HEK293 (cell line): ENCODE data around the gene TMEM170A.

ENCODE experiments used
- CTCF ChIA-PET: fragments of 350-600 bp; formaldehyde crosslinking; extraction: SDS; loops from one replicate; lab custom pipeline; 2021; ENCODE audit warnings: antibody characterized with exemption; lab: Yijun Ruan, JAX
- POLR2A ChIA-PET: fragments of 300-600 bp; formaldehyde crosslinking; extraction: SDS; loops from one replicate; lab custom pipeline; 2020; ENCODE audit warnings: antibody characterized with exemption, inconsistent platforms; lab: Yijun Ruan, JAX
- H3K27ac ChIP-seq: fragments of 200-500 bp; sonication (Bioruptor generic); 2 replicates; pipeline ENCODE4 v1.5.1; 2014; ENCODE audit warnings: low read depth, low read length, control low read depth, inconsistent platforms; ENCODE audit errors: extremely low read depth
- H3K36me3 ChIP-seq, 2 experiments: fragments of 200-500 bp in 1 of 2; sonication (Bioruptor generic) in 1 of 2; 1 replicate in 1 of 2; 2 replicates in 1 of 2; pipeline ENCODE4 v1.5.1; 2014 to 2017; ENCODE audit warnings: inconsistent platforms in 2 of 2, low read length in 2 of 2; ENCODE audit not compliant: control insufficient read depth in 2 of 2, insufficient read depth in 1 of 2
- H3K4me1 ChIP-seq: fragments of 200-500 bp; sonication (Bioruptor generic); 2 replicates; pipeline ENCODE4 v1.5.1; 2014; ENCODE audit warnings: mild to moderate bottlenecking, low read length, inconsistent platforms; ENCODE audit not compliant: control insufficient read depth, insufficient read depth
- H3K4me3 ChIP-seq: 2 replicates; pipeline ENCODE4 v1.5.1; 2011; ENCODE audit warnings: low read depth, mild to moderate bottlenecking, control low read depth, low read length, moderate library complexity
- H3K9me3 ChIP-seq: fragments of 200-500 bp; sonication (Bioruptor generic); 2 replicates; pipeline ENCODE4 v1.5.1; 2014; ENCODE audit warnings: low read depth, low read length, inconsistent platforms; ENCODE audit not compliant: control insufficient read depth, insufficient read depth
- BCL11A ChIP-seq: fragments of 450-650 bp; formaldehyde crosslinking; IDR thresholded peaks from 2 replicates; pipeline ENCODE4 v1.5.1; 2016; ENCODE audit warnings: low read depth, missing biosample characterization, missing genetic modification characterization
- GLIS1 ChIP-seq: fragments of 450-650 bp; formaldehyde crosslinking; IDR thresholded peaks from 2 replicates; pipeline ENCODE4 v1.5.1; 2016; ENCODE audit warnings: missing biosample characterization, missing genetic modification characterization
- MEIS1 ChIP-seq: sonication (generic); formaldehyde crosslinking; IDR thresholded peaks from 2 replicates; pipeline ENCODE4 v1.8.1; 2022; ENCODE audit warnings: missing genetic modification reagents, mild to moderate bottlenecking, borderline replicate concordance
- SP3 ChIP-seq: fragments of 450-650 bp; formaldehyde crosslinking; IDR thresholded peaks from 2 replicates; pipeline ENCODE4 v1.5.1; 2016; ENCODE audit warnings: missing biosample characterization, missing genetic modification characterization
- YY2 ChIP-seq: fragments of 450-650 bp; formaldehyde crosslinking; IDR thresholded peaks from 2 replicates; pipeline ENCODE4 v1.5.1; 2016; ENCODE audit warnings: missing biosample characterization, missing genetic modification characterization
- ZBTB20 ChIP-seq: fragments of 450-650 bp; formaldehyde crosslinking; IDR thresholded peaks from 2 replicates; pipeline ENCODE4 v1.5.1; 2016; ENCODE audit warnings: missing biosample characterization, missing genetic modification characterization
- ZNF132 ChIP-seq: fragments of 450-650 bp; formaldehyde crosslinking; IDR thresholded peaks from 2 replicates; pipeline ENCODE4 v1.5.1; 2017; ENCODE audit warnings: missing biosample characterization, missing genetic modification characterization, borderline replicate concordance
- ZNF155 ChIP-seq: fragments of 450-650 bp; formaldehyde crosslinking; IDR thresholded peaks from 2 replicates; pipeline ENCODE4 v1.5.1; 2016; ENCODE audit warnings: missing biosample characterization, missing genetic modification characterization
- ZNF239 ChIP-seq: fragments of 450-650 bp; formaldehyde crosslinking; IDR thresholded peaks from 2 replicates; pipeline ENCODE4 v1.5.1; 2016; ENCODE audit warnings: missing biosample characterization, missing genetic modification characterization
- ZNF274 ChIP-seq, 2 experiments: fragments of 200-500 bp in 1 of 2; fragments of 450-650 bp in 1 of 2; sonication (Bioruptor generic) in 1 of 2; formaldehyde crosslinking in 1 of 2; IDR thresholded peaks; 2 replicates each; pipeline versions ENCODE4 v1.5.1 to v1.6.1; 2014 to 2016; ENCODE audit warnings: borderline replicate concordance in 1 of 2, inconsistent platforms in 1 of 2, low read length in 1 of 2, missing biosample characterization in 1 of 2, missing genetic modification characterization in 1 of 2
- ZNF292 ChIP-seq: fragments of 450-650 bp; formaldehyde crosslinking; IDR thresholded peaks from 2 replicates; pipeline ENCODE4 v1.5.1; 2016; ENCODE audit warnings: low read depth, missing biosample characterization, missing genetic modification characterization, borderline replicate concordance
- ZNF391 ChIP-seq: fragments of 450-650 bp; formaldehyde crosslinking; IDR thresholded peaks from 2 replicates; pipeline ENCODE4 v1.5.1; 2016; ENCODE audit warnings: low read depth, missing biosample characterization, missing genetic modification characterization, borderline replicate concordance
- ZNF416 ChIP-seq: fragments of 450-650 bp; formaldehyde crosslinking; IDR thresholded peaks from 2 replicates; pipeline ENCODE4 v1.5.1; 2016; ENCODE audit warnings: missing biosample characterization, missing genetic modification characterization
- ZNF558 ChIP-seq: fragments of 450-650 bp; formaldehyde crosslinking; IDR thresholded peaks from 2 replicates; pipeline ENCODE4 v1.5.1; 2016; ENCODE audit warnings: missing biosample characterization, missing genetic modification characterization
- ZNF560 ChIP-seq: fragments of 450-650 bp; formaldehyde crosslinking; IDR thresholded peaks from 2 replicates; pipeline ENCODE4 v1.5.1; 2017; ENCODE audit warnings: missing biosample characterization, missing genetic modification characterization, borderline replicate concordance
- ZNF624 ChIP-seq: fragments of 450-650 bp; formaldehyde crosslinking; IDR thresholded peaks from 2 replicates; pipeline ENCODE4 v1.5.1; 2017; ENCODE audit warnings: missing biosample characterization, missing genetic modification characterization
- ZNF785 ChIP-seq: fragments of 450-650 bp; formaldehyde crosslinking; IDR thresholded peaks from 2 replicates; pipeline ENCODE4 v1.5.1; 2016; ENCODE audit warnings: missing biosample characterization, missing genetic modification characterization
- ZXDB ChIP-seq: fragments of 450-650 bp; formaldehyde crosslinking; IDR thresholded peaks from 2 replicates; pipeline ENCODE4 v1.5.1; 2016; ENCODE audit warnings: missing biosample characterization, missing genetic modification characterization
- TF ChIP-seq, protein P1 (sequence below): fragments of 450-650 bp; formaldehyde crosslinking; IDR thresholded peaks from 2 replicates; pipeline ENCODE4 v1.5.1; 2016; ENCODE audit warnings: missing biosample characterization, missing genetic modification characterization
- TF ChIP-seq, protein P2 (sequence below): fragments of 450-650 bp; formaldehyde crosslinking; IDR thresholded peaks from 2 replicates; pipeline ENCODE4 v1.5.1; 2017; ENCODE audit warnings: missing biosample characterization, missing genetic modification characterization
- TF ChIP-seq, protein P3 (sequence below): fragments of 450-650 bp; formaldehyde crosslinking; IDR thresholded peaks from 2 replicates; pipeline ENCODE4 v1.5.1; 2017; ENCODE audit warnings: missing biosample characterization, missing genetic modification characterization
- TF ChIP-seq, protein P4 (sequence below): fragments of 450-650 bp; formaldehyde crosslinking; IDR thresholded peaks from 2 replicates; pipeline ENCODE4 v1.5.1; 2016; ENCODE audit warnings: missing biosample characterization, missing genetic modification characterization, low read depth
- TF ChIP-seq, protein P5 (sequence below): fragments of 450-650 bp; formaldehyde crosslinking; IDR thresholded peaks from 2 replicates; pipeline ENCODE4 v1.5.1; 2016; ENCODE audit warnings: missing biosample characterization, missing genetic modification characterization
- TF ChIP-seq, protein P6 (sequence below): fragments of 450-650 bp; formaldehyde crosslinking; IDR thresholded peaks from 2 replicates; pipeline ENCODE4 v1.5.1; 2017; ENCODE audit warnings: missing biosample characterization, missing genetic modification characterization

TMEM170A gene

DNA sequence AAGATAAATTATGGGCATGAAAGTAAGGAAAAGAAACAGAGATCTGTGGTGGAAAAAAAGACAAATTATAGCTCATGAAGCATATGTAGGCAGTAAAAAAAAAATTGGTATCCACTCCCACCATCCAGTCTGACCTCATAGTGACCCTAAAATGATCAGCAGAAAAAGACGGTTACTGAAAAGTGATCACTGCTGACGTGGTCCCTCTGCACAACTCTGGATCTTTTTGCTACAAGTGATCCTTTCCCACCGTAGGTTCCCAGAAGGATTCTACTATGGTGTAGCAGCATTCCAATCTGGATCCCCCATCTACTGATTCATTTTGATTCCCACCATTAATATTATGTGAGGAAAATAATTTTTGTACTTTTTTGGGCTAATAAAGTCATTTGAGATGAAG lies 41.6 kb upstream of the TMEM170A start:
- no peaks in the 10 kb centered on the region for H3K36me3 ChIP-seq
- H3K27ac ChIP-seq: no peak overlapping the region
- TF ChIP-seq ZNF292 (tag by site-specific recombination): no peak
- TF ChIP-seq ZNF560 (tag by site-specific recombination): no peak
- TF ChIP-seq ZNF785 (tag by site-specific recombination): no peak
- TF ChIP-seq, protein P1, sequence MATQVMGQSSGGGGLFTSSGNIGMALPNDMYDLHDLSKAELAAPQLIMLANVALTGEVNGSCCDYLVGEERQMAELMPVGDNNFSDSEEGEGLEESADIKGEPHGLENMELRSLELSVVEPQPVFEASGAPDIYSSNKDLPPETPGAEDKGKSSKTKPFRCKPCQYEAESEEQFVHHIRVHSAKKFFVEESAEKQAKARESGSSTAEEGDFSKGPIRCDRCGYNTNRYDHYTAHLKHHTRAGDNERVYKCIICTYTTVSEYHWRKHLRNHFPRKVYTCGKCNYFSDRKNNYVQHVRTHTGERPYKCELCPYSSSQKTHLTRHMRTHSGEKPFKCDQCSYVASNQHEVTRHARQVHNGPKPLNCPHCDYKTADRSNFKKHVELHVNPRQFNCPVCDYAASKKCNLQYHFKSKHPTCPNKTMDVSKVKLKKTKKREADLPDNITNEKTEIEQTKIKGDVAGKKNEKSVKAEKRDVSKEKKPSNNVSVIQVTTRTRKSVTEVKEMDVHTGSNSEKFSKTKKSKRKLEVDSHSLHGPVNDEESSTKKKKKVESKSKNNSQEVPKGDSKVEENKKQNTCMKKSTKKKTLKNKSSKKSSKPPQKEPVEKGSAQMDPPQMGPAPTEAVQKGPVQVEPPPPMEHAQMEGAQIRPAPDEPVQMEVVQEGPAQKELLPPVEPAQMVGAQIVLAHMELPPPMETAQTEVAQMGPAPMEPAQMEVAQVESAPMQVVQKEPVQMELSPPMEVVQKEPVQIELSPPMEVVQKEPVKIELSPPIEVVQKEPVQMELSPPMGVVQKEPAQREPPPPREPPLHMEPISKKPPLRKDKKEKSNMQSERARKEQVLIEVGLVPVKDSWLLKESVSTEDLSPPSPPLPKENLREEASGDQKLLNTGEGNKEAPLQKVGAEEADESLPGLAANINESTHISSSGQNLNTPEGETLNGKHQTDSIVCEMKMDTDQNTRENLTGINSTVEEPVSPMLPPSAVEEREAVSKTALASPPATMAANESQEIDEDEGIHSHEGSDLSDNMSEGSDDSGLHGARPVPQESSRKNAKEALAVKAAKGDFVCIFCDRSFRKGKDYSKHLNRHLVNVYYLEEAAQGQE (tag by site-specific recombination): no peak
- TF ChIP-seq ZNF416 (tag by site-specific recombination): no peak
- no peak for TF ChIP-seq BCL11A
- TF ChIP-seq ZNF391 (tag by site-specific recombination): no peak
- no peak for TF ChIP-seq ZNF274 (IDR thresholded peaks at IDR 0.05; ENCODE audit: low read length)
- TF ChIP-seq ZNF274 (tag by site-specific recombination; IDR thresholded peaks at IDR 0.05; ENCODE audit: borderline replicate concordance): no peak
- no peak for TF ChIP-seq ZNF239 (tag by site-specific recombination)
- TF ChIP-seq ZBTB20 (tag by site-specific recombination): no peak
- TF ChIP-seq ZNF155 (tag by site-specific recombination): no peak
- TF ChIP-seq MEIS1 (CRISPR knock-in tag): no peak
- TF ChIP-seq GLIS1 (tag by site-specific recombination): no peak
- TF ChIP-seq, protein P2, sequence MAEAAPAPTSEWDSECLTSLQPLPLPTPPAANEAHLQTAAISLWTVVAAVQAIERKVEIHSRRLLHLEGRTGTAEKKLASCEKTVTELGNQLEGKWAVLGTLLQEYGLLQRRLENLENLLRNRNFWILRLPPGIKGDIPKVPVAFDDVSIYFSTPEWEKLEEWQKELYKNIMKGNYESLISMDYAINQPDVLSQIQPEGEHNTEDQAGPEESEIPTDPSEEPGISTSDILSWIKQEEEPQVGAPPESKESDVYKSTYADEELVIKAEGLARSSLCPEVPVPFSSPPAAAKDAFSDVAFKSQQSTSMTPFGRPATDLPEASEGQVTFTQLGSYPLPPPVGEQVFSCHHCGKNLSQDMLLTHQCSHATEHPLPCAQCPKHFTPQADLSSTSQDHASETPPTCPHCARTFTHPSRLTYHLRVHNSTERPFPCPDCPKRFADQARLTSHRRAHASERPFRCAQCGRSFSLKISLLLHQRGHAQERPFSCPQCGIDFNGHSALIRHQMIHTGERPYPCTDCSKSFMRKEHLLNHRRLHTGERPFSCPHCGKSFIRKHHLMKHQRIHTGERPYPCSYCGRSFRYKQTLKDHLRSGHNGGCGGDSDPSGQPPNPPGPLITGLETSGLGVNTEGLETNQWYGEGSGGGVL (tag by site-specific recombination): no peak
- no peak overlapping the region for H3K4me3 ChIP-seq
- ChIA-PET POLR2A (interaction anchor here (0.8 kb wide), 1 partner anchor 9 kb away, joined by 3 read pairs; no protein-coding TSS in a partner anchor), CTCF (interaction anchor here (0.9 to 1.1 kb wide), 4 partner anchors 9 to 41 kb away, joined by 3 to 10 read pairs (median 4); no protein-coding TSS in a partner anchor)
- H3K4me1 ChIP-seq: peaks cover 3% of the 10 kb centered on the region; the same call in 1 of the 2 replicates
- H3K9me3 ChIP-seq: no peaks in the 10 kb centered on the region

DNA sequence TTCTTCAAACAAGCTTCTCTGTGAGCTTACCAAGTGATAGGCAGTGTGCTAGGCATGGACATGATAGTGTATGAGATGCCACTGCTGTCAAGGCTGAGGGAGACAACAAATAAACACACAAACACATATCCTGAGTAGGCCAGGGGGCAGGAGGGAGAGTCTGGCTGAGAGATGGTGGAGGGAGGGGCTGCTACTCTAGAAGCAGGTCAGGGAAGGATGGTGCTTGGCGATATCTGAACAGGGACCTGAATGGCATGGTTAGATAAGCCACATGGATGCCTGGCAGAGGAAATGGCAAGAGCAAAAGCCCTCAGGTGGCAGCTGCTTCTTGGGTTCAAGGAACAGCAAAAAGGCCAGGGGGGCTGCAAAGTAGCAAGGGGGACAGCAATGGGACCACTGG lies 39.3 kb upstream of the TMEM170A start:
- CTCF ChIA-PET: interaction anchor here (0.7 to 2.5 kb wide), 4 partner anchors 11 to 31 kb away, joined by 3 to 14 read pairs (median 3); no protein-coding TSS in a partner anchor
- Histone ChIP-seq H3K4me3 (no peak overlapping the region), H3K4me1 (no peaks in the 10 kb centered on the region), H3K27ac (no peak overlapping the region), H3K9me3 (no peaks in the 10 kb centered on the region)
- TF ChIP-seq ZXDB (tag by site-specific recombination): no peak
- TF ChIP-seq, protein P3, sequence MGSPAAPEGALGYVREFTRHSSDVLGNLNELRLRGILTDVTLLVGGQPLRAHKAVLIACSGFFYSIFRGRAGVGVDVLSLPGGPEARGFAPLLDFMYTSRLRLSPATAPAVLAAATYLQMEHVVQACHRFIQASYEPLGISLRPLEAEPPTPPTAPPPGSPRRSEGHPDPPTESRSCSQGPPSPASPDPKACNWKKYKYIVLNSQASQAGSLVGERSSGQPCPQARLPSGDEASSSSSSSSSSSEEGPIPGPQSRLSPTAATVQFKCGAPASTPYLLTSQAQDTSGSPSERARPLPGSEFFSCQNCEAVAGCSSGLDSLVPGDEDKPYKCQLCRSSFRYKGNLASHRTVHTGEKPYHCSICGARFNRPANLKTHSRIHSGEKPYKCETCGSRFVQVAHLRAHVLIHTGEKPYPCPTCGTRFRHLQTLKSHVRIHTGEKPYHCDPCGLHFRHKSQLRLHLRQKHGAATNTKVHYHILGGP (tag by site-specific recombination): no peak
- TF ChIP-seq, protein P4, sequence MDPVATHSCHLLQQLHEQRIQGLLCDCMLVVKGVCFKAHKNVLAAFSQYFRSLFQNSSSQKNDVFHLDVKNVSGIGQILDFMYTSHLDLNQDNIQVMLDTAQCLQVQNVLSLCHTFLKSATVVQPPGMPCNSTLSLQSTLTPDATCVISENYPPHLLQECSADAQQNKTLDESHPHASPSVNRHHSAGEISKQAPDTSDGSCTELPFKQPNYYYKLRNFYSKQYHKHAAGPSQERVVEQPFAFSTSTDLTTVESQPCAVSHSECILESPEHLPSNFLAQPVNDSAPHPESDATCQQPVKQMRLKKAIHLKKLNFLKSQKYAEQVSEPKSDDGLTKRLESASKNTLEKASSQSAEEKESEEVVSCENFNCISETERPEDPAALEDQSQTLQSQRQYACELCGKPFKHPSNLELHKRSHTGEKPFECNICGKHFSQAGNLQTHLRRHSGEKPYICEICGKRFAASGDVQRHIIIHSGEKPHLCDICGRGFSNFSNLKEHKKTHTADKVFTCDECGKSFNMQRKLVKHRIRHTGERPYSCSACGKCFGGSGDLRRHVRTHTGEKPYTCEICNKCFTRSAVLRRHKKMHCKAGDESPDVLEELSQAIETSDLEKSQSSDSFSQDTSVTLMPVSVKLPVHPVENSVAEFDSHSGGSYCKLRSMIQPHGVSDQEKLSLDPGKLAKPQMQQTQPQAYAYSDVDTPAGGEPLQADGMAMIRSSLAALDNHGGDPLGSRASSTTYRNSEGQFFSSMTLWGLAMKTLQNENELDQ (tag by site-specific recombination): no peak
- TF ChIP-seq, protein P5, sequence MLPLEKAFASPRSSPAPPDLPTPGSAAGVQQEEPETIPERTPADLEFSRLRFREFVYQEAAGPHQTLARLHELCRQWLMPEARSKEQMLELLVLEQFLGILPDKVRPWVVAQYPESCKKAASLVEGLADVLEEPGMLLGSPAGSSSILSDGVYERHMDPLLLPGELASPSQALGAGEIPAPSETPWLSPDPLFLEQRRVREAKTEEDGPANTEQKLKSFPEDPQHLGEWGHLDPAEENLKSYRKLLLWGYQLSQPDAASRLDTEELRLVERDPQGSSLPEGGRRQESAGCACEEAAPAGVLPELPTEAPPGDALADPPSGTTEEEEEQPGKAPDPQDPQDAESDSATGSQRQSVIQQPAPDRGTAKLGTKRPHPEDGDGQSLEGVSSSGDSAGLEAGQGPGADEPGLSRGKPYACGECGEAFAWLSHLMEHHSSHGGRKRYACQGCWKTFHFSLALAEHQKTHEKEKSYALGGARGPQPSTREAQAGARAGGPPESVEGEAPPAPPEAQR (tag by site-specific recombination): no peak
- no peak for TF ChIP-seq ZNF132
- TF ChIP-seq ZNF558 (tag by site-specific recombination): no peak
- TF ChIP-seq ZNF624 (tag by site-specific recombination): no peak
- TF ChIP-seq, protein P6, sequence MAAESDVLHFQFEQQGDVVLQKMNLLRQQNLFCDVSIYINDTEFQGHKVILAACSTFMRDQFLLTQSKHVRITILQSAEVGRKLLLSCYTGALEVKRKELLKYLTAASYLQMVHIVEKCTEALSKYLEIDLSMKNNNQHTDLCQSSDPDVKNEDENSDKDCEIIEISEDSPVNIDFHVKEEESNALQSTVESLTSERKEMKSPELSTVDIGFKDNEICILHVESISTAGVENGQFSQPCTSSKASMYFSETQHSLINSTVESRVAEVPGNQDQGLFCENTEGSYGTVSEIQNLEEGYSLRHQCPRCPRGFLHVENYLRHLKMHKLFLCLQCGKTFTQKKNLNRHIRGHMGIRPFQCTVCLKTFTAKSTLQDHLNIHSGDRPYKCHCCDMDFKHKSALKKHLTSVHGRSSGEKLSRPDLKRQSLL (tag by site-specific recombination): no peak
- TF ChIP-seq YY2 (tag by site-specific recombination): no peak
- no peak for TF ChIP-seq SP3 (tag by site-specific recombination)
- TF ChIP-seq, all 188 proteins: peak for 0
- POLR2A ChIA-PET: no interaction called here
- H3K36me3 ChIP-seq: no peaks in the 10 kb centered on the region
